H1 (cell line): ENCODE measurements around the gene SEC16A.

Experiments
- EGR1 ChIP-seq: IDR thresholded peaks from 2 replicates; pipeline ENCODE4 v1.6.1; 2011; ENCODE audit warnings: low read depth, low read length, borderline replicate concordance
- EP300 ChIP-seq, 2 experiments: IDR thresholded peaks; 1 replicate in 1 of 2; 2 replicates in 1 of 2; pipeline ENCODE4 v1.6.1; 2011 to 2012; ENCODE audit warnings: low read depth in 2 of 2, low read length in 2 of 2, mild to moderate bottlenecking in 2 of 2, borderline replicate concordance in 1 of 2, inconsistent platforms in 1 of 2, moderate library complexity in 1 of 2
- EZH2 ChIP-seq: fragments of 200-600 bp; sonication (generic); IDR thresholded peaks from 2 replicates; pipeline ENCODE4 v1.7.1; 2012; ENCODE audit warnings: low read depth, mild to moderate bottlenecking, moderate library complexity, low read length, inconsistent platforms; ENCODE audit not compliant: severe bottlenecking
- GTF2F1 ChIP-seq: IDR thresholded peaks from 2 replicates; pipeline ENCODE4 v1.6.1; 2012; ENCODE audit warnings: low read depth, low read length, improper control_type of control experiment, borderline replicate concordance
- HDAC2 ChIP-seq, 2 experiments: fragments of 300-600 bp in 1 of 2; sonication (generic) in 1 of 2; IDR thresholded peaks; 2 replicates each; pipeline ENCODE4 v1.6.1; 2011 to 2012; ENCODE audit warnings: low read depth in 2 of 2, low read length in 2 of 2, mild to moderate bottlenecking in 2 of 2, moderate library complexity in 2 of 2, borderline replicate concordance in 1 of 2, inconsistent platforms in 1 of 2
- MAX ChIP-seq: IDR thresholded peaks from 2 replicates; pipeline ENCODE4 v1.6.1; 2012; ENCODE audit warnings: inconsistent platforms
- NRF1 ChIP-seq: IDR thresholded peaks from 2 replicates; pipeline ENCODE4 v1.6.1; 2011; ENCODE audit warnings: mild to moderate bottlenecking, low read depth, low read length, improper control_type of control experiment
- POLR2A ChIP-seq, 2 experiments: IDR thresholded peaks; 1 replicate in 1 of 2; 2 replicates in 1 of 2; pipeline ENCODE4 v1.6.1; 2011; ENCODE audit warnings: low read depth in 2 of 2, low read length in 2 of 2, mild to moderate bottlenecking in 2 of 2; ENCODE audit errors: control extremely low read depth in 1 of 2
- POLR2AphosphoS5 ChIP-seq: IDR thresholded peaks from 2 replicates; pipeline ENCODE4 v1.6.1; 2011; ENCODE audit warnings: low read depth, low read length
- RFX5 ChIP-seq: IDR thresholded peaks from 2 replicates; pipeline ENCODE4 v1.6.1; 2011; ENCODE audit warnings: low read depth, low read length, improper control_type of control experiment, borderline replicate concordance
- SIN3A ChIP-seq, 2 experiments: IDR thresholded peaks in 1 of 2; conservative IDR thresholded peaks in 1 of 2; 2 replicates each; pipeline ENCODE4 v1.6.1; 2011 to 2012; ENCODE audit warnings: low read length in 2 of 2, improper control_type of control experiment in 1 of 2, low read depth in 1 of 2, mild to moderate bottlenecking in 1 of 2
- SUZ12 ChIP-seq: fragments of 200-600 bp; sonication (generic); IDR thresholded peaks from 2 replicates; pipeline ENCODE4 v1.6.1; 2012; ENCODE audit warnings: mild to moderate bottlenecking, inconsistent platforms, low read length, moderate library complexity, mixed read lengths
- YY1 ChIP-seq: IDR thresholded peaks from 2 replicates; pipeline ENCODE4 v1.6.1; 2011; ENCODE audit warnings: low read depth, mild to moderate bottlenecking, low read length
- TF ChIP-seq, protein P1 (sequence below), 3 experiments: IDR thresholded peaks; 1 replicate in 2 of 3; 2 replicates in 1 of 3; pipeline versions ENCODE4 v1.5.1 to v1.6.1; 2011; ENCODE audit warnings: low read length in 3 of 3, mild to moderate bottlenecking in 3 of 3, inconsistent platforms in 2 of 3, low read depth in 1 of 3, moderate library complexity in 1 of 3; ENCODE audit not compliant: insufficient read depth in 1 of 3; ENCODE audit errors: control extremely low read depth in 1 of 3

DNA sequence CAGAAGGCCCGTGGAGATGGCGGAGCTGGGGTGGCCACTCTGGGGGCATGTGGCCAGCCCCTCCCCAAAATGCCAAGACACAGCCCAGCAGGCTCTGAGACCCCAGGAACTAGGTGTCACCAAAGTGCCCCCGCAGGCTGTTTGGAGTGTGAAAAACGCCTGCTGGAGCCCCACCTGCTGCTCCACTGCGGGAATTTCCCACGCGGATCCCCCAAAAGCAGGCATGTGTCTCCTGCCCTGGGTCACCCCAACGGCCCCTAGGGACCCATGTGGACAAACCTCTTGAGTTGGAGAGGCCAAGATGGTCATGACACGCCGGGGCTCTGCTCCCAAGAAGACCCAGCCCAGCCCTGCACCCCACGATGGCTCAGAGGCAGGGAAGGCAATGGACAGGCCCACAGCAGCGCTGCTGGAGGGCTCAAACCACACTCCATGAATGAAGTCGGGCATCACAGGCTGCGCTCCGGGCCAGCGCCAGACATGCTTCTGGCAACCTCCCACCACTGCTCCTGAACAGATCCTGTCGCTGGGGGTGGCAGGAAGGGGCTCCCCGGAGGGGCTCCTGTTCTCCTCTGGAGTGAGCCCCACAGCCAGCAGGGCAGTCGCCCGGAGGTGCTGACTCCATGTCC is 47.7 kb upstream of the SEC16A start:
- TF ChIP-seq EGR1 (no peak), NRF1 (no peak), RFX5 (no peak), SIN3A (conservative IDR thresholded peaks at IDR 0.05 in 1 of 2, IDR thresholded peaks at IDR 0.05 in 1 of 2; ENCODE audit: low read depth in 1 of 2, low read length in 2 of 2) (no peak), GTF2F1 (no peak), POLR2A (IDR thresholded peaks at IDR 0.05; ENCODE audit: control extremely low read depth in 1 of 2, low read depth in 2 of 2, low read length in 2 of 2) (no peak), EZH2 (no peak), SUZ12 (no peak), EP300 (IDR thresholded peaks at IDR 0.05; ENCODE audit: borderline replicate concordance in 1 of 2, low read depth in 2 of 2, low read length in 2 of 2) (no peak), MAX (no peak), YY1 (no peak), HDAC2 (IDR thresholded peaks at IDR 0.05; ENCODE audit: borderline replicate concordance in 1 of 2, low read depth in 2 of 2, low read length in 2 of 2) (no peak), POLR2AphosphoS5 (no peak)
- TF ChIP-seq, protein P1, sequence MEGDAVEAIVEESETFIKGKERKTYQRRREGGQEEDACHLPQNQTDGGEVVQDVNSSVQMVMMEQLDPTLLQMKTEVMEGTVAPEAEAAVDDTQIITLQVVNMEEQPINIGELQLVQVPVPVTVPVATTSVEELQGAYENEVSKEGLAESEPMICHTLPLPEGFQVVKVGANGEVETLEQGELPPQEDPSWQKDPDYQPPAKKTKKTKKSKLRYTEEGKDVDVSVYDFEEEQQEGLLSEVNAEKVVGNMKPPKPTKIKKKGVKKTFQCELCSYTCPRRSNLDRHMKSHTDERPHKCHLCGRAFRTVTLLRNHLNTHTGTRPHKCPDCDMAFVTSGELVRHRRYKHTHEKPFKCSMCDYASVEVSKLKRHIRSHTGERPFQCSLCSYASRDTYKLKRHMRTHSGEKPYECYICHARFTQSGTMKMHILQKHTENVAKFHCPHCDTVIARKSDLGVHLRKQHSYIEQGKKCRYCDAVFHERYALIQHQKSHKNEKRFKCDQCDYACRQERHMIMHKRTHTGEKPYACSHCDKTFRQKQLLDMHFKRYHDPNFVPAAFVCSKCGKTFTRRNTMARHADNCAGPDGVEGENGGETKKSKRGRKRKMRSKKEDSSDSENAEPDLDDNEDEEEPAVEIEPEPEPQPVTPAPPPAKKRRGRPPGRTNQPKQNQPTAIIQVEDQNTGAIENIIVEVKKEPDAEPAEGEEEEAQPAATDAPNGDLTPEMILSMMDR (IDR thresholded peaks at IDR 0.05; ENCODE audit: control extremely low read depth in 1 of 3, insufficient read depth in 1 of 3, low read depth in 1 of 3, low read length in 3 of 3) = no peak
